ENCODE measurements around the gene PTK7.

GRCh38 chr6:43053545-43054205, 22.4 kb upstream of the PTK7 start, which contains the start of gene CUL7:
- TF ChIP-seq TAF1 (IDR thresholded peaks at IDR 0.05; ENCODE audit: low read depth) = peak; percentile 64
- no peak for TF ChIP-seq EP300 (IDR thresholded peaks at IDR 0.05; ENCODE audit: borderline replicate concordance)
- TF ChIP-seq FOXM1 (IDR thresholded peaks at IDR 0.05; ENCODE audit: borderline replicate concordance, low read depth) = no peak

All from Ishikawa (cell line).